HG03354 (cell line): Measurements from ENCODE around the gene TARDBP.
"Not testable (repeated sequence)": the region's sequence is repeated elsewhere in the genome, so short reads cannot be mapped to it uniquely, and the experiment has no call there.

Experiments
- ATAC-seq: cut with Tn5 transposase; IDR thresholded peaks from one replicate; pipeline ENCODE4 v1.9.1; 2021; ENCODE audit warnings: mild to moderate bottlenecking; ENCODE audit not compliant: unreplicated experiment, poor library complexity, severe bottlenecking

The TARDBP gene

DNA sequence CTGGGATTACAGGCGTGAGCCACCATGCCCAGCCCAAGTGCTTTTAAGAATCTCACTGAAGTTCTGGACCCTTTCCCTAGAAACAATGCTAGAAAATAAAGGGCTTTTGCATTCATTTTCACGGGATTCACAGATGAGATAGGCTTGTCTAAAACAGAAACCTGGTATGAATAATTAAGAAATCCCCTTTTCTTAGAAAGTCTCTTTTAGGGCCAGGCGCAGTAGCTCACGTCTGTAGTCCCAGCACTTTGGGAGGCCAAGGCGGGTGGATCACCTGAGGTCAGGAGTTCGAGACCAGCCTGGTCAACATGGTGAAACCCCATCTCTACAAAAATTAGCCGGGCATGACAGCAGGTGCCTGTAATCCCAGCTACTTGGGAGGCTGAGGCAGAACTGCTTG is 60.9 kb downstream of the TARDBP start:
- ATAC-seq: not testable (repeated sequence)
